A549 (cell line): ENCODE measurements around the gene SLC14A1. TPM values are rescaled to one million over a fixed set of nuclear protein-coding genes. Genes with fewer than 3 reads are reported as not detected.

ENCODE experiments used
- ATAC-seq, 2 experiments: fragments of 200-7000 bp in 1 of 2; fragments of >200 bp in 1 of 2; cut with Nextera tagmentation in 1 of 2; cut with Tn5 transposase in 1 of 2; 3 replicates each; pipeline versions ENCODE4 v1.8.0 to v1.9.1; 2018 to 2020; ENCODE audit warnings: mild to moderate bottlenecking in 1 of 2, moderate library complexity in 1 of 2
- CTCF ChIA-PET: fragments of 300-600 bp; sonication (Branson Sonifier 250); formaldehyde crosslinking; extraction: SDS; loops from one replicate; lab custom pipeline; 2021; ENCODE audit warnings: antibody characterized with exemption, inconsistent platforms; lab: Yijun Ruan, JAX
- POLR2A ChIA-PET: fragments of 350-600 bp; formaldehyde crosslinking; extraction: SDS; loops from one replicate; lab custom pipeline; 2021; ENCODE audit warnings: antibody characterized with exemption, inconsistent platforms; lab: Yijun Ruan, JAX
- DNase-seq, 2 experiments: peaks; one replicate each; pipeline versions ENCODE4 v3.0.0 to v3.0.0-alpha.2; 2011 to 2016; ENCODE audit warnings: low read depth in 1 of 2, low spot score in 1 of 2
- FAIRE-seq: peaks from 2 replicates; lab custom pipeline; 2011; peaks lifted over from hg19 to GRCh38; lab: Jason Lieb, UNC
- H3K27ac ChIP-seq, 2 experiments: fragments of >200 bp; sonication (Bioruptor Twin); formaldehyde crosslinking; 3 replicates each; pipeline ENCODE4 v1.5.1; 2016 to 2017
- H3K4me1 ChIP-seq: fragments of >200 bp; sonication (Bioruptor Twin); formaldehyde crosslinking; 3 replicates; pipeline ENCODE4 v1.6.1; 2016
- H3K4me2 ChIP-seq: fragments of >200 bp; sonication (Bioruptor Twin); formaldehyde crosslinking; 3 replicates; pipeline ENCODE4 v1.6.1; 2016
- H3K4me3 ChIP-seq: fragments of >200 bp; sonication (Bioruptor Twin); formaldehyde crosslinking; 3 replicates; pipeline ENCODE4 v1.5.1; 2016
- H3K9me3 ChIP-seq: fragments of >200 bp; sonication (Bioruptor Twin); formaldehyde crosslinking; 3 replicates; pipeline ENCODE4 v1.6.1; 2016
- BHLHE40 ChIP-seq: IDR thresholded peaks from 2 replicates; pipeline ENCODE4 v1.6.1; 2012; ENCODE audit warnings: low read depth, low read length, inconsistent platforms
- CHD2 ChIP-seq: fragments of 150-350 bp; IDR thresholded peaks from 2 replicates; pipeline ENCODE4 v1.6.1; 2014; ENCODE audit warnings: low read length; ENCODE audit not compliant: partially characterized antibody
- EHMT2 ChIP-seq: fragments of 200-600 bp; sonication (generic); IDR thresholded peaks from 2 replicates; pipeline ENCODE4 v1.6.1; 2016; ENCODE audit warnings: antibody characterized with exemption, low read depth, mild to moderate bottlenecking, moderate library complexity
- FOXS1 ChIP-seq: fragments of 250-450 bp; sonication (Bioruptor Pico); IDR thresholded peaks from 2 replicates; pipeline ENCODE4 v1.5.0; 2020; ENCODE audit warnings: mild to moderate bottlenecking, moderate library complexity
- HDAC2 ChIP-seq: fragments of 200-600 bp; sonication (generic); IDR thresholded peaks from 2 replicates; pipeline ENCODE4 v1.6.1; 2016
- JUN ChIP-seq, 2 experiments: fragments of >200 bp; sonication (Bioruptor Twin); formaldehyde crosslinking; IDR thresholded peaks; 2 replicates in 1 of 2; 3 replicates in 1 of 2; pipeline ENCODE4 v1.6.1; 2016 to 2017
- MAFK ChIP-seq: fragments of 450-650 bp; IDR thresholded peaks from 2 replicates; pipeline ENCODE4 v1.6.1; 2014; ENCODE audit not compliant: partially characterized antibody
- MAZ ChIP-seq: fragments of 150-350 bp; IDR thresholded peaks from 2 replicates; pipeline ENCODE4 v1.6.1; 2014; ENCODE audit warnings: antibody characterized with exemption, low read depth, low read length, borderline replicate concordance
- NPAS2 ChIP-seq: fragments of 250-450 bp; sonication (Bioruptor Pico); IDR thresholded peaks from 2 replicates; pipeline ENCODE4 v1.8.0; 2022; ENCODE audit warnings: mild to moderate bottlenecking, moderate library complexity, borderline replicate concordance
- RARB ChIP-seq: fragments of 250-450 bp; sonication (Bioruptor Pico); IDR thresholded peaks from 2 replicates; pipeline ENCODE4 v1.8.0; 2021; ENCODE audit warnings: mild to moderate bottlenecking, moderate library complexity
- SMC3 ChIP-seq: fragments of >200 bp; sonication (Bioruptor Twin); formaldehyde crosslinking; IDR thresholded peaks from 3 replicates; pipeline ENCODE4 v1.6.1; 2018; ENCODE audit warnings: inconsistent platforms
- WGBS: methylation state at CpG from one replicate; pipeline ENCODE4 v1.1.6; 2017; ENCODE audit errors: missing lambda C conversion rate; 5-methylcytosine and 5-hydroxymethylcytosine counted together
- polyA plus RNA-seq, 4 experiments: library from polyadenylated mRNA; depleted of rRNA in 3 of 4; stranded (reverse); fragments of >200 nt; fragmentation: RNase III in 1 of 4; extraction: RNeasy Plus Mini Kit Qiagen cat#74134 plus additional on column Dnase treatment in 1 of 4; gene quantifications; 2 replicates in 3 of 4; 3 replicates in 1 of 4; pipeline ENCODE4 v1.2.3, GENCODE V29; 2011 to 2017
- TF ChIP-seq, protein P1 (sequence below): fragments of 150-350 bp; IDR thresholded peaks from 2 replicates; pipeline ENCODE4 v1.6.1; 2014; ENCODE audit warnings: low read depth, mild to moderate bottlenecking, low read length
- TF ChIP-seq, protein P2 (sequence below): IDR thresholded peaks from 2 replicates; pipeline ENCODE4 v1.6.1; 2012; ENCODE audit warnings: low read depth, borderline replicate concordance
- TF ChIP-seq, protein P3 (sequence below): fragments of >200 bp; sonication (Bioruptor Twin); formaldehyde crosslinking; IDR thresholded peaks from 3 replicates; pipeline ENCODE4 v1.5.1; 2016
- TF ChIP-seq, protein P4 (sequence below): fragments of 200-600 bp; sonication (generic); IDR thresholded peaks from 2 replicates; pipeline ENCODE4 v1.6.1; 2016; ENCODE audit warnings: antibody characterized with exemption, mild to moderate bottlenecking, moderate library complexity

Gene SLC14A1
- polyA plus RNA-seq, 2 of the 4 experiments (the other 2 are of a cell fraction): 0.23 TPM; not detected in 1

DNA sequence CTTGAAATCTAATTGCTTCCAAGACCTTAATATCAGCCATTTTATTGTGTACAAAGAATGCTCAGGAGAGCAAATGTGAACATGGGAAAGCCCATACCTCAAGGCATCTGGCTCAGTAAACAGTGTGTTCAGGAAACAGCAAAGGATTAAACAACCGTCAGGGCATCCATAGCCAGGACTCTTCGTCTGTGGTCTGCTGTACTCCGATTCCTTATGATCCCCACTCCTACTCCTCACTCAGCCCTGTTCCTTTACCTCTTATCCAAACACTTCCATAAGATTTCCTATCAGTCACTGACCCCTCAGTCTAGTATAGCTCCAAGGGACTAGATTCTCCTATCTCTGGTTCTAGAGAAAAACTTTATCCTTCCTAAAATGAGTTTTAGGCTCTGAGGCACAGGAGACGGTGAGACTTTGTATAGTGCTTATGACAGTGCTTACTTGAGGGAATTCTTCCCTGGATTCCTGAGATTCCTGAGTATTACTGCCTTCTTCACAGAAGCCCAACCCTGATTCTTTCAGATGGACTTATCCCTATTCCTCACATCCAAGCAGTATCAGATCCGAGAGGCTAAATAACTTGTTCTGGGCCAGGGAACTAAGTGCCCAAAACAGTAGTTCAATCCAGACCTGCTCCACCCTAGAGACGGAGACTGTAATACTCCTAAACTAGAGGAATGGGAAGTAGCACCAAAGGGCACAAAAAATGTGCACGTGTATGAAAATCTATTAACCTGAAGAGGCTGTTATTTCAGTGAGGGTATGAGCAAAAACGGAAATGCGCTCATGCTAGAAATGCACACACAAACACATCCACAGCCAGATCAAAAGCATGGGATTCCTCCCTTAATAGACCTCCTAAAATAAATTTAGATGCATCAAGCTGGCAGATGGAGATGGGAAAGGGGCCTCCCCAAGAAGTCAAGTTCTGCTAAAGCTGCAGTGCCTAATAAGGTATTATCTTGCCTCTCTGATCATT, 59.4 kb downstream of the SLC14A1 start:
- peak in 1 of 2 experiments; percentile 78; a peak in 4 of 6 replicates for ATAC-seq
- Histone ChIP-seq H3K27ac (peak overlapping the region; percentile 14 to 62; a peak in 2 of 6 replicates), H3K4me3 (no peak overlapping the region), H3K9me3 (no peaks in the 10 kb centered on the region), H3K4me2 (peak overlapping the region; percentile 34; the same call in 2 of the 3 replicates), H3K4me1 (peaks cover 14% of the 10 kb centered on the region; the same call in 2 of the 3 replicates)
- CTCF ChIA-PET: no interaction called here
- peak in 1 of 2 experiments; percentile 30 for DNase-seq
- POLR2A ChIA-PET: no interaction called here
- FAIRE-seq: no peak
- 63% methylated on average over 9 of the region's 9 CpGs for WGBS
- TF ChIP-seq, protein P1, sequence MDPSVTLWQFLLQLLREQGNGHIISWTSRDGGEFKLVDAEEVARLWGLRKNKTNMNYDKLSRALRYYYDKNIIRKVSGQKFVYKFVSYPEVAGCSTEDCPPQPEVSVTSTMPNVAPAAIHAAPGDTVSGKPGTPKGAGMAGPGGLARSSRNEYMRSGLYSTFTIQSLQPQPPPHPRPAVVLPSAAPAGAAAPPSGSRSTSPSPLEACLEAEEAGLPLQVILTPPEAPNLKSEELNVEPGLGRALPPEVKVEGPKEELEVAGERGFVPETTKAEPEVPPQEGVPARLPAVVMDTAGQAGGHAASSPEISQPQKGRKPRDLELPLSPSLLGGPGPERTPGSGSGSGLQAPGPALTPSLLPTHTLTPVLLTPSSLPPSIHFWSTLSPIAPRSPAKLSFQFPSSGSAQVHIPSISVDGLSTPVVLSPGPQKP: no peak
- no peak for TF ChIP-seq CHD2
- no peak for TF ChIP-seq HDAC2
- TF ChIP-seq EHMT2: no peak
- no peak for TF ChIP-seq JUN (IDR thresholded peaks at IDR 0.05)
- TF ChIP-seq MAZ: no peak
- TF ChIP-seq, protein P2, sequence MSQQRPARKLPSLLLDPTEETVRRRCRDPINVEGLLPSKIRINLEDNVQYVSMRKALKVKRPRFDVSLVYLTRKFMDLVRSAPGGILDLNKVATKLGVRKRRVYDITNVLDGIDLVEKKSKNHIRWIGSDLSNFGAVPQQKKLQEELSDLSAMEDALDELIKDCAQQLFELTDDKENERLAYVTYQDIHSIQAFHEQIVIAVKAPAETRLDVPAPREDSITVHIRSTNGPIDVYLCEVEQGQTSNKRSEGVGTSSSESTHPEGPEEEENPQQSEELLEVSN: no peak
- TF ChIP-seq BHLHE40: no peak
- TF ChIP-seq SMC3: no peak

DNA sequence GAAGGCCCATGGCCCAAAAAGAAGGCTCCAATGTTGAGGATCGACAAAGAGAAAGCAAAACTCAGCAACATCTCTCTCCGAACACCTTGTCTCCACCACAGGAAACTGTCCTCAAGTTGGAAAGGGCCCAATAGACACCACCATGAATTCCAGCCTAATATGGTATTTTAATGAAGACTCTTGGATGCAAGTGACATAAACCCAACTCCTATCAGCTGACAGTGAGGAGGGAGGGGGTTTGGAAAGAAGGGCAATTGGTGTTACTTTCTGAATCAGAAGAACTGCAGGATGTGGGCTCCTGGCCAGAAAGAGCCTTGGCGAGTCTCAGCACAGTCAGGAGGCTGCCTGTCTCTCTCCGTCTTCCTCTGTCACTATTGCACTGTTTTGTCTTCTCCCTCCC, 61.2 kb downstream of the SLC14A1 start:
- 77% methylated on average over 4 of the region's 4 CpGs for WGBS
- FAIRE-seq (no peak), DNase-seq (no peak), ATAC-seq (no peak)
- Histone ChIP-seq H3K4me2 (no peak overlapping the region), H3K4me1 (peaks cover 14% of the 10 kb centered on the region; the same call in 2 of the 3 replicates), H3K9me3 (no peaks in the 10 kb centered on the region), H3K27ac (peak overlapping the region in 1 of 2 experiments; percentile 16; a peak in 1 of 6 replicates), H3K4me3 (no peak overlapping the region)
- POLR2A ChIA-PET: no interaction called here
- TF ChIP-seq, protein P3, sequence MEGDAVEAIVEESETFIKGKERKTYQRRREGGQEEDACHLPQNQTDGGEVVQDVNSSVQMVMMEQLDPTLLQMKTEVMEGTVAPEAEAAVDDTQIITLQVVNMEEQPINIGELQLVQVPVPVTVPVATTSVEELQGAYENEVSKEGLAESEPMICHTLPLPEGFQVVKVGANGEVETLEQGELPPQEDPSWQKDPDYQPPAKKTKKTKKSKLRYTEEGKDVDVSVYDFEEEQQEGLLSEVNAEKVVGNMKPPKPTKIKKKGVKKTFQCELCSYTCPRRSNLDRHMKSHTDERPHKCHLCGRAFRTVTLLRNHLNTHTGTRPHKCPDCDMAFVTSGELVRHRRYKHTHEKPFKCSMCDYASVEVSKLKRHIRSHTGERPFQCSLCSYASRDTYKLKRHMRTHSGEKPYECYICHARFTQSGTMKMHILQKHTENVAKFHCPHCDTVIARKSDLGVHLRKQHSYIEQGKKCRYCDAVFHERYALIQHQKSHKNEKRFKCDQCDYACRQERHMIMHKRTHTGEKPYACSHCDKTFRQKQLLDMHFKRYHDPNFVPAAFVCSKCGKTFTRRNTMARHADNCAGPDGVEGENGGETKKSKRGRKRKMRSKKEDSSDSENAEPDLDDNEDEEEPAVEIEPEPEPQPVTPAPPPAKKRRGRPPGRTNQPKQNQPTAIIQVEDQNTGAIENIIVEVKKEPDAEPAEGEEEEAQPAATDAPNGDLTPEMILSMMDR: no peak
- TF ChIP-seq RARB (no peak), NPAS2 (CRISPR knock-in tag) (no peak), FOXS1 (no peak), MAFK (no peak)
- TF ChIP-seq, protein P4, sequence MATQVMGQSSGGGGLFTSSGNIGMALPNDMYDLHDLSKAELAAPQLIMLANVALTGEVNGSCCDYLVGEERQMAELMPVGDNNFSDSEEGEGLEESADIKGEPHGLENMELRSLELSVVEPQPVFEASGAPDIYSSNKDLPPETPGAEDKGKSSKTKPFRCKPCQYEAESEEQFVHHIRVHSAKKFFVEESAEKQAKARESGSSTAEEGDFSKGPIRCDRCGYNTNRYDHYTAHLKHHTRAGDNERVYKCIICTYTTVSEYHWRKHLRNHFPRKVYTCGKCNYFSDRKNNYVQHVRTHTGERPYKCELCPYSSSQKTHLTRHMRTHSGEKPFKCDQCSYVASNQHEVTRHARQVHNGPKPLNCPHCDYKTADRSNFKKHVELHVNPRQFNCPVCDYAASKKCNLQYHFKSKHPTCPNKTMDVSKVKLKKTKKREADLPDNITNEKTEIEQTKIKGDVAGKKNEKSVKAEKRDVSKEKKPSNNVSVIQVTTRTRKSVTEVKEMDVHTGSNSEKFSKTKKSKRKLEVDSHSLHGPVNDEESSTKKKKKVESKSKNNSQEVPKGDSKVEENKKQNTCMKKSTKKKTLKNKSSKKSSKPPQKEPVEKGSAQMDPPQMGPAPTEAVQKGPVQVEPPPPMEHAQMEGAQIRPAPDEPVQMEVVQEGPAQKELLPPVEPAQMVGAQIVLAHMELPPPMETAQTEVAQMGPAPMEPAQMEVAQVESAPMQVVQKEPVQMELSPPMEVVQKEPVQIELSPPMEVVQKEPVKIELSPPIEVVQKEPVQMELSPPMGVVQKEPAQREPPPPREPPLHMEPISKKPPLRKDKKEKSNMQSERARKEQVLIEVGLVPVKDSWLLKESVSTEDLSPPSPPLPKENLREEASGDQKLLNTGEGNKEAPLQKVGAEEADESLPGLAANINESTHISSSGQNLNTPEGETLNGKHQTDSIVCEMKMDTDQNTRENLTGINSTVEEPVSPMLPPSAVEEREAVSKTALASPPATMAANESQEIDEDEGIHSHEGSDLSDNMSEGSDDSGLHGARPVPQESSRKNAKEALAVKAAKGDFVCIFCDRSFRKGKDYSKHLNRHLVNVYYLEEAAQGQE: no peak
- CTCF ChIA-PET: no interaction called here
